GM12878 (cell line): ENCODE measurements around the gene FGB. TPM values are rescaled to one million over a fixed set of nuclear protein-coding genes. Genes with fewer than 3 reads are reported as not detected.

Experiments used
- ATAC-seq: fragments of 200-7000 bp; cut with Tn5 transposase; 3 replicates; pipeline ENCODE4 v1.9.1; 2020; ENCODE audit warnings: mild to moderate bottlenecking, moderate library complexity
- BruUV-seq: library from RNA; stranded (reverse); fragments of 400-500 nt; replicated peaks from 2 replicates; lab custom pipeline; 2021; lab: Mats Ljungman, UMichigan
- CTCF ChIA-PET: fragments of 300-600 bp; sonication (Branson Sonifier 250); formaldehyde crosslinking; extraction: SDS; loops from one replicate; lab custom pipeline; 2021; ENCODE audit warnings: inconsistent platforms; lab: Yijun Ruan, JAX
- POLR2A ChIA-PET: fragments of 350-600 bp; formaldehyde crosslinking; extraction: SDS; loops from one replicate; lab custom pipeline; 2021; ENCODE audit warnings: inconsistent platforms; lab: Charles Lee
- RAD21 ChIA-PET: fragments of 300-600 bp; sonication (Branson Sonifier 250); formaldehyde crosslinking; loops from one replicate; lab custom pipeline; 2023; ENCODE audit warnings: antibody characterized with exemption; ENCODE audit not compliant: unreplicated experiment; lab: Charles Lee
- SMC1A ChIA-PET: fragments of 300-600 bp; sonication (Branson Sonifier 250); formaldehyde crosslinking; loops from one replicate; lab custom pipeline; 2023; ENCODE audit not compliant: unreplicated experiment, uncharacterized antibody; lab: Charles Lee
- DNase-seq: peaks from one replicate; pipeline ENCODE4 v3.0.0-alpha.2; 2011; ENCODE audit warnings: low read depth, low spot score
- FAIRE-seq: peaks from 3 replicates; lab custom pipeline; 2011; peaks lifted over from hg19 to GRCh38; lab: Jason Lieb, UNC
- H2AFZ ChIP-seq: 2 replicates; pipeline ENCODE4 v1.6.0; 2011; ENCODE audit warnings: low read depth, low read length, control low read depth; ENCODE audit not compliant: control insufficient read depth
- H3K27ac ChIP-seq: 2 replicates; pipeline ENCODE4 v1.5.1; 2011; ENCODE audit warnings: control low read depth; ENCODE audit not compliant: control insufficient read depth, insufficient read depth
- H3K27me3 ChIP-seq, 2 experiments: replicated peaks in 1 of 2; 2 replicates each; pipeline versions ENCODE4 v1.6.0 to v1.6.1; 2011; ENCODE audit warnings: low read length in 1 of 2; ENCODE audit not compliant: control insufficient read depth in 2 of 2, insufficient read depth in 2 of 2
- H3K36me3 ChIP-seq, 2 experiments: 2 replicates each; pipeline ENCODE4 v1.5.1; 2011; ENCODE audit warnings: low read length in 1 of 2; ENCODE audit not compliant: control insufficient read depth in 2 of 2, insufficient read depth in 2 of 2
- H3K4me1 ChIP-seq: 2 replicates; pipeline ENCODE4 v1.6.1; 2011; ENCODE audit warnings: mild to moderate bottlenecking, low read length, moderate library complexity, mixed read lengths; ENCODE audit not compliant: control insufficient read depth, insufficient read depth
- H3K4me2 ChIP-seq: 2 replicates; pipeline ENCODE4 v1.6.0; 2011; ENCODE audit warnings: control low read depth; ENCODE audit not compliant: control insufficient read depth, insufficient read depth
- H3K4me3 ChIP-seq: fragments of 200-600 bp; sonication (generic); 2 replicates; pipeline ENCODE4 v1.5.1; 2016
- H3K79me2 ChIP-seq: 2 replicates; pipeline ENCODE4 v1.6.0; 2011; ENCODE audit warnings: low read length; ENCODE audit not compliant: control insufficient read depth, insufficient read depth
- H3K9ac ChIP-seq: 2 replicates; pipeline ENCODE4 v1.8.0; 2011; ENCODE audit warnings: low read length, control low read depth, mixed read lengths; ENCODE audit not compliant: control insufficient read depth, insufficient read depth
- H3K9me3 ChIP-seq: replicated peaks from 3 replicates; pipeline ENCODE4 v1.5.1; 2011; ENCODE audit warnings: mild to moderate bottlenecking, low read length; ENCODE audit not compliant: control insufficient read depth, insufficient read depth
- H4K20me1 ChIP-seq: 2 replicates; pipeline ENCODE4 v1.6.0; 2011; ENCODE audit not compliant: control insufficient read depth, insufficient read depth
- BCLAF1 ChIP-seq: fragments of 450-650 bp; IDR thresholded peaks from 2 replicates; pipeline ENCODE4 v1.6.1; 2017; ENCODE audit warnings: antibody characterized with exemption, mild to moderate bottlenecking, moderate library complexity
- BMI1 ChIP-seq: fragments of 450-650 bp; IDR thresholded peaks from 2 replicates; pipeline ENCODE4 v1.6.1; 2016; ENCODE audit warnings: mild to moderate bottlenecking, moderate library complexity, borderline replicate concordance
- MEF2B ChIP-seq: fragments of 450-650 bp; IDR thresholded peaks from 2 replicates; pipeline ENCODE4 v1.6.1; 2018; ENCODE audit warnings: mild to moderate bottlenecking, moderate library complexity; ENCODE audit not compliant: partially characterized antibody, poor library complexity, severe bottlenecking
- MTA3 ChIP-seq: IDR thresholded peaks from 2 replicates; pipeline ENCODE4 v1.6.1; 2012; ENCODE audit warnings: low read length, inconsistent platforms, borderline replicate concordance
- NR2C1 ChIP-seq: fragments of 450-650 bp; IDR thresholded peaks from 2 replicates; pipeline ENCODE4 v1.6.1; 2017; ENCODE audit warnings: antibody characterized with exemption, mild to moderate bottlenecking, moderate library complexity
- REST ChIP-seq: IDR thresholded peaks from 2 replicates; pipeline ENCODE4 v1.6.1; 2012; ENCODE audit warnings: mild to moderate bottlenecking, low read depth, low read length
- STAT1 ChIP-seq: fragments of 450-650 bp; conservative IDR thresholded peaks from 2 replicates; pipeline ENCODE4 v1.6.1; 2014; ENCODE audit warnings: antibody characterized with exemption, mild to moderate bottlenecking
- YY1 ChIP-seq: IDR thresholded peaks from 2 replicates; pipeline ENCODE4 v1.6.1; 2011; ENCODE audit warnings: low read depth, mild to moderate bottlenecking, low read length
- ZNF592 ChIP-seq: fragments of 450-650 bp; IDR thresholded peaks from 2 replicates; pipeline ENCODE4 v1.6.1; 2017; ENCODE audit warnings: mild to moderate bottlenecking, moderate library complexity
- WGBS: methylation state at CpG from one replicate; pipeline ENCODE4 v1.1.6; 2016; ENCODE audit warnings: low lambda C conversion rate; ENCODE audit not compliant: insufficient replicate concordance, insufficient coverage; ENCODE audit errors: missing lambda C conversion rate; 5-methylcytosine and 5-hydroxymethylcytosine counted together
- in situ Hi-C: fragments of 300-500 bp; cut with MboI; formaldehyde crosslinking; loops from 9 replicates; pipeline ENCODE4 v1.14.3; 2018; ENCODE audit warnings: mixed read lengths
- intact Hi-C: fragments of 100-400 bp; cut with micrococcal nuclease; formaldehyde crosslinking; loops from one replicate; pipeline ENCODE4 v1.14.2; 2022; ENCODE audit not compliant: unreplicated experiment
- polyA plus RNA-seq, 11 experiments: library from polyadenylated mRNA; depleted of rRNA in 4 of 11; unstranded in 6 of 11; stranded (reverse) in 5 of 11; fragments of >200 nt; fragmentation: Nextera tagmentation in 4 of 11; fragmentation: Illumina TruSeq in 1 of 11; extraction: Ambion mirVana in 4 of 11; extraction: Trizol in 1 of 11; gene quantifications; 1 replicate in 1 of 11; 2 replicates in 10 of 11; pipeline versions ENCODE4 v1.2.1 to v1.2.3, GENCODE V29; 2011 to 2016; ENCODE audit warnings: inconsistent platforms in 2 of 11, missing spikeins in 2 of 11, low read depth in 1 of 11
- total RNA-seq, 4 experiments: library from RNA; depleted of rRNA in 3 of 4; stranded (reverse); fragments of >200 nt in 3 of 4; fragmentation: Illumina TruSeq in 1 of 4; extraction: Trizol in 1 of 4; gene quantifications; 2 replicates each; pipeline versions ENCODE4 v1.2.1 to v1.2.3, GENCODE V29; 2013 to 2021

The FGB gene
- total and polyA plus RNA-seq, 10 of the 15 experiments (the other 5 are each of a cell fraction or from before 2014, with no cell fraction given) = 0.04 to 2.7 TPM; not detected in 8

- TF ChIP-seq ZNF592 = no peak
- no peak for TF ChIP-seq NR2C1
- no peak for TF ChIP-seq STAT1
- no peak for TF ChIP-seq MTA3
- TF ChIP-seq MEF2B = no peak
- no peak for TF ChIP-seq YY1
Measured at GRCh38 chr4:154590329-154591006, 27.7 kb downstream of the FGB start, which contains the start of gene FGA (continued).

- FAIRE-seq (no peak), ATAC-seq (no peak), DNase-seq (no peak)
- POLR2A ChIA-PET = no interaction called here
- TF ChIP-seq REST (no peak), BCLAF1 (no peak), BMI1 (no peak)
- no peaks in the 10 kb centered on the region for H3K36me3 ChIP-seq
- in situ Hi-C loops = no loop called here
- H3K9me3 ChIP-seq = no peaks in the 10 kb centered on the region
- SMC1A ChIA-PET = no interaction called here
- H4K20me1 ChIP-seq = no peaks in the 10 kb centered on the region
- intact Hi-C loops = no loop called here
- H3K27me3 ChIP-seq = no peaks in the 10 kb centered on the region
- RAD21 ChIA-PET = no interaction called here
- no peak overlapping the region for H3K27ac ChIP-seq
- H3K79me2 ChIP-seq = no peaks in the 10 kb centered on the region
- 7% methylated on average over 2 of the region's 3 CpGs for WGBS
- H3K4me1 ChIP-seq = no peaks in the 10 kb centered on the region
- CTCF ChIA-PET = no interaction called here
- BruUV-seq = no TSS peak
- no peak overlapping the region for H2AFZ ChIP-seq
- H3K4me2 ChIP-seq = no peak overlapping the region
- H3K4me3 ChIP-seq = no peak overlapping the region
- no peak overlapping the region for H3K9ac ChIP-seq
Measured at GRCh38 chr4:154591890-154592289, 29.1 kb downstream of the FGB start.
